AG04450 (cell line): ENCODE measurements around the gene NDUFC2. TPM values are rescaled to one million over a fixed set of nuclear protein-coding genes. Genes with fewer than 3 reads are reported as not detected.

Source experiments
- CTCF ChIA-PET: fragments of 300-600, 350-600 bp; formaldehyde crosslinking; extraction: SDS; loops from one replicate; lab custom pipeline; 2022; ENCODE audit warnings: antibody characterized with exemption, inconsistent platforms; lab: Charles Lee
- POLR2A ChIA-PET: fragments of 350-600 bp; formaldehyde crosslinking; extraction: SDS; loops from one replicate; lab custom pipeline; 2021; ENCODE audit warnings: antibody characterized with exemption, inconsistent platforms; lab: Yijun Ruan, JAX
- DNase-seq: peaks from one replicate; pipeline ENCODE4 v3.0.0-alpha.2; 2011; ENCODE audit warnings: low read depth, low spot score
- H3K27ac ChIP-seq: one replicate; pipeline ENCODE4 v1.5.1; 2012; ENCODE audit warnings: low read depth, low read length, control low read depth
- H3K27me3 ChIP-seq: one replicate; pipeline ENCODE4 v1.6.0; 2012; ENCODE audit warnings: low read length; ENCODE audit not compliant: control insufficient read depth, insufficient read depth
- H3K4me3 ChIP-seq: 2 replicates; pipeline ENCODE4 v1.5.1; 2011; ENCODE audit warnings: mild to moderate bottlenecking, low read depth, low read length, control low read depth
- H3K9me3 ChIP-seq: 2 replicates; pipeline ENCODE4 v1.5.1; 2012; ENCODE audit warnings: low read length; ENCODE audit not compliant: control insufficient read depth, insufficient read depth
- polyA plus RNA-seq: library from polyadenylated mRNA; depleted of rRNA; stranded (reverse); fragments of >200 nt; gene quantifications from 2 replicates; pipeline ENCODE4 v1.2.3, GENCODE V29; 2011
- TF ChIP-seq, protein P1 (sequence below): IDR thresholded peaks from 2 replicates; pipeline ENCODE4 v1.5.1; 2011; ENCODE audit warnings: low read depth, low read length, control low read depth, inconsistent platforms

NDUFC2 gene
- polyA plus RNA-seq, 1 experiment: 128 TPM

- TF ChIP-seq, protein P1, sequence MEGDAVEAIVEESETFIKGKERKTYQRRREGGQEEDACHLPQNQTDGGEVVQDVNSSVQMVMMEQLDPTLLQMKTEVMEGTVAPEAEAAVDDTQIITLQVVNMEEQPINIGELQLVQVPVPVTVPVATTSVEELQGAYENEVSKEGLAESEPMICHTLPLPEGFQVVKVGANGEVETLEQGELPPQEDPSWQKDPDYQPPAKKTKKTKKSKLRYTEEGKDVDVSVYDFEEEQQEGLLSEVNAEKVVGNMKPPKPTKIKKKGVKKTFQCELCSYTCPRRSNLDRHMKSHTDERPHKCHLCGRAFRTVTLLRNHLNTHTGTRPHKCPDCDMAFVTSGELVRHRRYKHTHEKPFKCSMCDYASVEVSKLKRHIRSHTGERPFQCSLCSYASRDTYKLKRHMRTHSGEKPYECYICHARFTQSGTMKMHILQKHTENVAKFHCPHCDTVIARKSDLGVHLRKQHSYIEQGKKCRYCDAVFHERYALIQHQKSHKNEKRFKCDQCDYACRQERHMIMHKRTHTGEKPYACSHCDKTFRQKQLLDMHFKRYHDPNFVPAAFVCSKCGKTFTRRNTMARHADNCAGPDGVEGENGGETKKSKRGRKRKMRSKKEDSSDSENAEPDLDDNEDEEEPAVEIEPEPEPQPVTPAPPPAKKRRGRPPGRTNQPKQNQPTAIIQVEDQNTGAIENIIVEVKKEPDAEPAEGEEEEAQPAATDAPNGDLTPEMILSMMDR: no peak
- peak overlapping the region; percentile 58 for H3K4me3 ChIP-seq
- H3K9me3 ChIP-seq: no peaks in the 10 kb centered on the region; the same call in 1 of the 2 replicates
- CTCF ChIA-PET: no interaction called here
- DNase-seq: no peak
- no peak overlapping the region for H3K27ac ChIP-seq
- POLR2A ChIA-PET: no interaction called here
- H3K27me3 ChIP-seq: no peaks in the 10 kb centered on the region
Observed at GRCh38 chr11:78023426-78023825, 56.2 kb downstream of the NDUFC2 start.

- Histone ChIP-seq H3K27ac (no peak within 1 kb of the TSS), H3K4me3 (peak within 1 kb of the TSS; percentile 58), H3K9me3 (no peaks in the 10 kb centered on the region; the same call in 1 of the 2 replicates), H3K27me3 (no peaks in the 10 kb centered on the region)
- TF ChIP-seq, protein P1: no peak
- DNase-seq: no peak
- ChIA-PET CTCF (no interaction called here), POLR2A (no interaction called here)
Observed at GRCh38 chr11:78022397-78023396, 57.0 kb downstream of the NDUFC2 start, which contains the start of gene KCTD14. TSS of gene KCTD14 (minus strand) at chr11:78023276. CDS start at chr11:78023249, 27 bp downstream.

DNA sequence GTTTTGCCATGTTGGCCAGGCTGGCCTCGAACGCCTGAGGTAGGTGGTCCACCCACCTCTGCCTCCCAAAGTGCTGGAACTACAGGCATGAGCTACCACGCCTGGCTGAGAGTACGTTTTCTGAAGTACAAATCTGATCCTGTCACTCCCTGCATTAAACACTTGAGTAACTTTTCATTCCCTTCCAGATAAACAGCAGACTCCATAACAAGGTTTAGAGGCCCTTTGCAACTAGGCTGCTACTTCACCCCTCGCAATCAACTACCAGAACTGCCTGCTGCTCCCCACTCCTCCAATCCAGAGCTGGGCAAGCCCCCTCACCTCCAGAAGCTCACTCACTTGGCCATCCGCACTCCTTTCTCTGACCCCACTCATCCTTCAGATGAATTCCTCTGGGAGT, 58.1 kb downstream of the NDUFC2 start:
- Histone ChIP-seq H3K9me3 (no peaks in the 10 kb centered on the region; the same call in 1 of the 2 replicates), H3K27ac (no peak overlapping the region), H3K4me3 (no peak overlapping the region), H3K27me3 (no peaks in the 10 kb centered on the region)
- TF ChIP-seq, protein P1: no peak
- ChIA-PET POLR2A (interaction anchor here (1.4 kb wide), 1 partner anchor 19 kb away, joined by 4 read pairs; no protein-coding TSS in a partner anchor), CTCF (interaction anchor here (0.6 to 1.0 kb wide), 3 partner anchors 25 to 449 kb away, joined by 3 to 4 read pairs (median 3); no protein-coding TSS in a partner anchor)
- no peak for DNase-seq

DNA sequence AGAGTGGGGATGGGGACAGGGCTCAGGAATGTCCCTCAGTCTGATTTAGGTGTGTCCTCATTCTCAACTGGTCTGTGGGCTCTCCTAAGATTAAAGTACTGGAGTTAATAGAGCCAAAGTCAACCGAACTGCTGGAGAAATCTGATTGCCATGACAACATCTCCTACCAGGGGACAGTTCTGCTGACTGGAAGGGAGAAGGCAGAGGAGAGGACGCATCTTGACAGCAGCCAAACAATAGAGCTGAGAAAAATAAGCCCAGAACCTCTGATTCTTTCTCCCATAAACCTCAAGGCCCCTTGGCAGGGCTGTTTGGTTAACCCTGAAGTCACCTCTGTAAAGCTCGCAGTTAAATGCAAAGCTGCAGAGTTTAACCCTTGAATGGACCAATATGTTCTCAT, 59.4 kb downstream of the NDUFC2 start:
- no peak for DNase-seq
- Histone ChIP-seq H3K4me3 (no peak overlapping the region), H3K27me3 (no peaks in the 10 kb centered on the region), H3K27ac (no peak overlapping the region), H3K9me3 (no peaks in the 10 kb centered on the region; the same call in 1 of the 2 replicates)
- POLR2A ChIA-PET: interaction anchor here (0.5 to 0.6 kb wide), 2 partner anchors 8 to 25 kb away, joined by 3 to 5 read pairs; no protein-coding TSS in a partner anchor
- CTCF ChIA-PET: interaction anchor here (1.4 kb wide), 1 partner anchor 26 kb away, joined by 14 read pairs; no protein-coding TSS in a partner anchor
- TF ChIP-seq, protein P1: no peak
